Glomerular visceral epithelial cell (primary cell): Measurements from ENCODE around the gene ABL1.

ENCODE experiments used
- DNase-seq: peaks from one replicate; pipeline ENCODE4 v3.0.0-alpha.2; 2016; ENCODE audit errors: extremely low spot score

The ABL1 gene

DNA sequence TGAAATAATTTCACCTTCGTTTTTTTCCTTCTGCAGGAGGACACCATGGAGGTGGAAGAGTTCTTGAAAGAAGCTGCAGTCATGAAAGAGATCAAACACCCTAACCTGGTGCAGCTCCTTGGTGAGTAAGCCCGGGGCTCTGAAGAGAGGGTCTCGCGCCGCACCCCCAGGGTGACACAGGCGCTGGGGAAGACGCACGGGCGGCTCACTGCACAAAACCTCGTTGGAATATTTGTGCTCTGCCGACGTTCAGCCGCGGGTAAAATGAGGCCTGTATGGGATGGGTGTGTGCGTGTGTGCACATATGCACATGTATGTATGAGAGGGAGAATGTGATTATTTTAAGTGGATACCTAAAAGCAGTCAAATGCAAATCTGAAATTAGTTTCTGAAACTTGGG lies 37.0 kb downstream of the ABL1 start:
- no peak for DNase-seq

DNA sequence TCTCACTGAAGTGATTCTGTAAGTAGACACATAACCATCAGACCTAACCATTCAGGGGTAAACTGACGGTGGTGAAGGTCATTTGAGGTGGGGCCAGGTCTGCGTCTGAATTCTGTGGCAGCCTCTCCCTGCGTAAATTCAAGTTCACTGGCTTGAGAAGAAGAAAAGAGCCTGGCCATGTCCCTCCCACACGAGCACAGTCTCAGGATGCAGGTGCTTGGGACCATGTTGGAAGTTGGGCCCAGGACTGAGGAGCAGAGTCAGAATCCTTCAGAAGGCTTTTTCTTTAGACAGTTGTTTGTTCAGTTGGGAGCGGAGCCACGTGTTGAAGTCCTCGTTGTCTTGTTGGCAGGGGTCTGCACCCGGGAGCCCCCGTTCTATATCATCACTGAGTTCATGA lies 37.5 kb downstream of the ABL1 start:
- no peak for DNase-seq

DNA sequence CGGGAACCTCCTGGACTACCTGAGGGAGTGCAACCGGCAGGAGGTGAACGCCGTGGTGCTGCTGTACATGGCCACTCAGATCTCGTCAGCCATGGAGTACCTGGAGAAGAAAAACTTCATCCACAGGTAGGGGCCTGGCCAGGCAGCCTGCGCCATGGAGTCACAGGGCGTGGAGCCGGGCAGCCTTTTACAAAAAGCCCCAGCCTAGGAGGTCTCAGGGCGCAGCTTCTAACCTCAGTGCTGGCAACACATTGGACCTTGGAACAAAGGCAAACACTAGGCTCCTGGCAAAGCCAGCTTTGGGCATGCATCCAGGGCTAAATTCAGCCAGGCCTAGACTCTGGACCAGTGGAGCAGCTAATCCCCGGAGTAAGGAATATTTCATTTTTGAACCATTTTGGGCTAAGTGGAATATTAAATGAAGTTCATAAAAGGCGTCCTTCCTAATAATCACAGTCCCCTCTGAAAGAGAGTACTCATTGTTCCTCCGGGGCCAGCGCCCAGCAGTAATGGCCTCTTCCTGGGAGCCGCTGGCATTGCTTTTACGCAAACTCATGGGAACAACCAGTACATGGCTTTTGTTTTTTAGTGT lies 38.0 kb downstream of the ABL1 start:
- no peak for DNase-seq

DNA sequence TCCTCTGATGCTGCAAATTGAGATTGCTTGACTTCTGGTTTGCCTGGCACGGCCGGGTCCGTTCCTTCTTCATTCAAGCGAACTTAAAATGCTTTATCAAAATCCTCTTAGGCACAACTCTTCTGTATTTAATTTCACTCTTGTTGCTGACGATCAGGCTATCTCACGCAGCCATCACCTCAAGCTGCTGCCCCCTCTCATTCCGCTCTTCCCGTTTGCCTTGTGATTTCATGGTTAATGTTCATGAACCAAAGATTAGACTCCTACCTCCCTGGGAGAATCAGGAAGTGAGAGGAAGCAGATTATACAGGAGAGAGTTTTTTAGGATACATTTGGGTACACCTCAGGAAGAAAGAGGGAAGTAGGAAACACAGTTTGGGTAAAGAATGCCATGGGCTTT lies 38.9 kb downstream of the ABL1 start:
- no peak for DNase-seq

DNA sequence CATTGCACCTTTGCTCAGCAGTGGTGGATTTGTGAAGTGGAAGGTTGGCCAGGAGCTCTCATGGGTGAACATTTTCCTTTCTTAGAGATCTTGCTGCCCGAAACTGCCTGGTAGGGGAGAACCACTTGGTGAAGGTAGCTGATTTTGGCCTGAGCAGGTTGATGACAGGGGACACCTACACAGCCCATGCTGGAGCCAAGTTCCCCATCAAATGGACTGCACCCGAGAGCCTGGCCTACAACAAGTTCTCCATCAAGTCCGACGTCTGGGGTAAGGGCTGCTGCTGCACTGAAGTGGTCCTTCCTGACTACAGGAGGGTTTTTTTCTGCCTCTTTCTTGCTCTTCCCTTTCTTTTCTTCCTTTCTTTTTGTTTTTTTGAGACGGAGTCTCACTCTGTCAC lies 39.7 kb downstream of the ABL1 start:
- no peak for DNase-seq

DNA sequence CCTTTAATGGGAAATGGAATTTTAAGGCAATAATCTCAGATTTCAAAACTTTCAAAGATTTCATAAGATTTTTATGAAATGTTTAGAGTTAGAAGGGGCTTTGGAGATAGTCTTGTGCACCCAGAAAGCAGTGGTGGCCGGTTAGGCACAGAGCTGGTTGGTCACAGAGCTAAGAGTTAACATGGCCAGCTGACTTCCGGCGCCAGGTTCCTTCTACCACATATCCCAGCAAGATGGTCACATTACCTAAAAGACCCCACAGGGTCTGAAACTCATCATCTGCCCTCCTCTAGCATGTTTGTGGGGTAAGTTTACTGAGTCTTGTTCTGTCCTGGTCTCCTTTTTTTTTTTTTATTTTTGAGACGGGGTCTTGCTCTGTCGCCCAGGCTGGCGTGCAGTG lies 42.2 kb downstream of the ABL1 start:
- DNase-seq: no peak

DNA sequence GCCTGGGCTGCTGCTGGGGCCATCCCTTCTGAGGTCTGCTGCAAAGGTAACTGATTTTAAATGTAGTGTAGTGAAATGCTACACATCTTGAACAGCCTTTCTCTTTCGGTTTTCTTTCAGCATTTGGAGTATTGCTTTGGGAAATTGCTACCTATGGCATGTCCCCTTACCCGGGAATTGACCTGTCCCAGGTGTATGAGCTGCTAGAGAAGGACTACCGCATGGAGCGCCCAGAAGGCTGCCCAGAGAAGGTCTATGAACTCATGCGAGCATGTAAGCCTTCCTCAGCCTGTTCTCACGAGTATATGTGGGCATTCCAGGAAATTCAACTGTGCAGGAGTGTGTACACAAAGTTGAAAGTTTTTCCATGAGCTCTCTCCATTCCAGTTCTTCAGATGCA lies 43.2 kb downstream of the ABL1 start:
- DNase-seq: no peak

DNA sequence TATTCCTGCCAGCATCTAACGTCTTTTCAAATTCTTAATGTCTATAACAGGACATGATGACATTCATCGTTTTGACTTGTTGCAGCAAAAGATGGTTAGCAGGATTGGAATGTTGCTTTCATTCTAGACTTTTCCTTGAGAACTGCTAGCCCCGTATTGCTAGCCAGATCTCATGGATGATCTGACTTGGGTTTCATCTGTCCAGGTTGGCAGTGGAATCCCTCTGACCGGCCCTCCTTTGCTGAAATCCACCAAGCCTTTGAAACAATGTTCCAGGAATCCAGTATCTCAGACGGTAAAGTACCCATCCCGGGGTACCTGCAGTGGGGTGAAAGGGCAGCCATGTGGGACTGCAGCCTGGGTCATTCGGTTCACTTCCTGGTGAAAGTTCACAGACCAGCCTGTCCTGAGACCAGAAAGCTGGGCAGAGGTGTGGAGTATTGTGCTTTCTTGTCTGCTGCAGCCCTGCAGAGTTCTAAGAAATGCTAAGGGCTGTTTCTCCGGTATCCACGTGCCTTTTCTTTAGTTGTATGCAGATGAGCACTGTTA lies 44.9 kb downstream of the ABL1 start:
- DNase-seq: no peak

DNA sequence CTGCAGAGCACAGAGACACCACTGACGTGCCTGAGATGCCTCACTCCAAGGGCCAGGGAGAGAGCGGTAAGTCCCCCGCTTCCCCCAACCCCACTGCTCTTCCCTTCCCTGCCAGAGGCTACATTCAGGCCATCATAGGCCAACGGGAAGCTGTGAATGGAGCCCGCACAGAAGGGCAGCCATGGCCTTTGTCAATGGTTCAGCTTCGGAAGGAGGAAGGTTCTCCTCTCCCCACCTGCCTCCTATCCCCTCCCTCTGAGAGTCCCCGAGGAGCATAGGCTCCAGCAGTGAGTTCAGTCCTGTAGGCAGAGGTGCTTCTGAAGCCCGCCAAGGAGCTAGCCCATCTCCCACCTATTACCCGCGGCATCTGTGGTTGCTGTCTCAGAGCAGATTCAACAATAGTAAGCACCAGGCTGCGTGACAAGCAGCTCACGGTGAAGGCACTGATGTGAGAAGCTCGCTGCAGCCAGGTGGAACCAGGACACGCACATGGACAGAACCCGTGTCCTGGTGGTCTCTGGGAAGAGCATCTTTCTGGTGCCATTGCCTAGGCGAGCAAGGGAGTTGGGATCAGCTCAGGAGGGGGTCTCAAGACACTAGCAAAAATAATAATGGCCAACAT lies 45.7 kb downstream of the ABL1 start:
- no peak for DNase-seq

DNA sequence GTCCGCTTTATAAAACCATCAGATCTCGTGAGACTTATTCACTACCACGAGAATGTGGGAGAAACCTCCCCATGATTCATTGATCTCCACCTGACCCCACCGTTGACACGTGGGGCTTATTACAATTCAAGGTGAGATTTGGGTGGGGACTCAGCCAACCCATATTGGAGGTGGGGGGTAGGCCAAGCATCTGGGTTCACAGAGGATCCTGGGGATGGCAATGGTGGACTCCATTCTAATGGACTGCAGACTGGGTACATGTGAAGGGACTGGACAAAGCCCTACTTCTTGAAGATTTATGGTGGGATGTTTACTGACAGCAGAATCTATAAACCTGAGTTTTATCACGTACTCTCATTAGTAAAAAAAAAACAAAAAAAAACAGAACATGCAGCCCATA lies 46.5 kb downstream of the ABL1 start:
- DNase-seq: no peak

DNA sequence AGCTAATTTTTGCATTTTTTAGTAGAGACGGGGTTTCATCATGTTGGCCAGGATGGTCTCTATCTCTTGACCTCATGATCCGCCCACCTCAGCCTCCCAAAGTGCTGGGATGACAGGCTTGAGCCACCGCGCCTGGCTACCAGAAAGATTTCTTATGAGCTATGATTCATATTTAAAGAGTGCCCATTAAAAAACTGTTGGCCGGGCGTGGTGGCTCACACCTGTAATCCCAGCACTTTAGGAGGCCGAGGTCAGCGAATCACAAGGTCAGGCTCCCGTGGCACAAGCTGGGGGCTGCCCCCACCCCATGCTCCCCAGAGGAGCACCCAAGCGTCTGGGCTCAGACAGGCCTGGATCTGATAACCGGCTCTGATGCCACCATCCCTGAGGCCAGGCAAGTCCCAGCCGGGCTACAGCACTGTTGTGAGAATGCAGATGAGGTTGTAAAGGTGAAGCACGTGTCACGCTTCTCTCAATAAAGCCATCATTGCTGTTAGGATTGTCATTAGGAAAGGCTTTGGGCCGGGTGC lies 47.7 kb downstream of the ABL1 start:
- DNase-seq: no peak

DNA sequence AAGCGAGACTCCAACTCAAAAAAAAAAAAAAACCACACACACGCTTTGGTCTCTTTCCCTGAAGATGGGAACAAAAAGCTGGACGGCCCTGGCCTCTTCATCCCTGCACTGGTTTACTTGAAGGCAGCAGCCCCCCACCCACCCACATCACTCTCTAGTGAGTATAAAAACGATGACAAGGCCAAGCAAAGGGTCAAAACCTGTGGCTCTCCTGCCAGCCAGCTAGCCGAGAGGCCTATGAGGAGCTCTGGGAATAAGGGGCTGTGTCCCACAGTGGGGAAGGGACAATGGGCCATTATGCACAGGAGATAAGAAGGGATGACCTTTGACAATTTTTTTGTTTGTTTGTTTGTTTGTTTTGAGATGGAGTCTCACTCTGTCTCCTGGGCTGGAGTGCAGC lies 48.4 kb downstream of the ABL1 start:
- no peak for DNase-seq

DNA sequence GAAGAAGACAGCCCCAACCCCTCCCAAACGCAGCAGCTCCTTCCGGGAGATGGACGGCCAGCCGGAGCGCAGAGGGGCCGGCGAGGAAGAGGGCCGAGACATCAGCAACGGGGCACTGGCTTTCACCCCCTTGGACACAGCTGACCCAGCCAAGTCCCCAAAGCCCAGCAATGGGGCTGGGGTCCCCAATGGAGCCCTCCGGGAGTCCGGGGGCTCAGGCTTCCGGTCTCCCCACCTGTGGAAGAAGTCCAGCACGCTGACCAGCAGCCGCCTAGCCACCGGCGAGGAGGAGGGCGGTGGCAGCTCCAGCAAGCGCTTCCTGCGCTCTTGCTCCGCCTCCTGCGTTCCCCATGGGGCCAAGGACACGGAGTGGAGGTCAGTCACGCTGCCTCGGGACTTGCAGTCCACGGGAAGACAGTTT lies 49.1 kb downstream of the ABL1 start:
- no peak for DNase-seq

DNA sequence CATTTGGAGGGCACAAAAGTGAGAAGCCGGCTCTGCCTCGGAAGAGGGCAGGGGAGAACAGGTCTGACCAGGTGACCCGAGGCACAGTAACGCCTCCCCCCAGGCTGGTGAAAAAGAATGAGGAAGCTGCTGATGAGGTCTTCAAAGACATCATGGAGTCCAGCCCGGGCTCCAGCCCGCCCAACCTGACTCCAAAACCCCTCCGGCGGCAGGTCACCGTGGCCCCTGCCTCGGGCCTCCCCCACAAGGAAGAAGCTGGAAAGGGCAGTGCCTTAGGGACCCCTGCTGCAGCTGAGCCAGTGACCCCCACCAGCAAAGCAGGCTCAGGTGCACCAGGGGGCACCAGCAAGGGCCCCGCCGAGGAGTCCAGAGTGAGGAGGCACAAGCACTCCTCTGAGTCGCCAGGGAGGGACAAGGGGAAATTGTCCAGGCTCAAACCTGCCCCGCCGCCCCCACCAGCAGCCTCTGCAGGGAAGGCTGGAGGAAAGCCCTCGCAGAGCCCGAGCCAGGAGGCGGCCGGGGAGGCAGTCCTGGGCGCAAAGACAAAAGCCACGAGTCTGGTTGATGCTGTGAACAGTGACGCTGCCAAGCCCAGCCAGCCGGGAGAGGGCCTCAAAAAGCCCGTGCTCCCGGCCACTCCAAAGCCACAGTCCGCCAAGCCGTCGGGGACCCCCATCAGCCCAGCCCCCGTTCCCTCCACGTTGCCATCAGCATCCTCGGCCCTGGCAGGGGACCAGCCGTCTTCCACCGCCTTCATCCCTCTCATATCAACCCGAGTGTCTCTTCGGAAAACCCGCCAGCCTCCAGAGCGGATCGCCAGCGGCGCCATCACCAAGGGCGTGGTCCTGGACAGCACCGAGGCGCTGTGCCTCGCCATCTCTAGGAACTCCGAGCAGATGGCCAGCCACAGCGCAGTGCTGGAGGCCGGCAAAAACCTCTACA lies 49.8 kb downstream of the ABL1 start:
- no peak for DNase-seq

DNA sequence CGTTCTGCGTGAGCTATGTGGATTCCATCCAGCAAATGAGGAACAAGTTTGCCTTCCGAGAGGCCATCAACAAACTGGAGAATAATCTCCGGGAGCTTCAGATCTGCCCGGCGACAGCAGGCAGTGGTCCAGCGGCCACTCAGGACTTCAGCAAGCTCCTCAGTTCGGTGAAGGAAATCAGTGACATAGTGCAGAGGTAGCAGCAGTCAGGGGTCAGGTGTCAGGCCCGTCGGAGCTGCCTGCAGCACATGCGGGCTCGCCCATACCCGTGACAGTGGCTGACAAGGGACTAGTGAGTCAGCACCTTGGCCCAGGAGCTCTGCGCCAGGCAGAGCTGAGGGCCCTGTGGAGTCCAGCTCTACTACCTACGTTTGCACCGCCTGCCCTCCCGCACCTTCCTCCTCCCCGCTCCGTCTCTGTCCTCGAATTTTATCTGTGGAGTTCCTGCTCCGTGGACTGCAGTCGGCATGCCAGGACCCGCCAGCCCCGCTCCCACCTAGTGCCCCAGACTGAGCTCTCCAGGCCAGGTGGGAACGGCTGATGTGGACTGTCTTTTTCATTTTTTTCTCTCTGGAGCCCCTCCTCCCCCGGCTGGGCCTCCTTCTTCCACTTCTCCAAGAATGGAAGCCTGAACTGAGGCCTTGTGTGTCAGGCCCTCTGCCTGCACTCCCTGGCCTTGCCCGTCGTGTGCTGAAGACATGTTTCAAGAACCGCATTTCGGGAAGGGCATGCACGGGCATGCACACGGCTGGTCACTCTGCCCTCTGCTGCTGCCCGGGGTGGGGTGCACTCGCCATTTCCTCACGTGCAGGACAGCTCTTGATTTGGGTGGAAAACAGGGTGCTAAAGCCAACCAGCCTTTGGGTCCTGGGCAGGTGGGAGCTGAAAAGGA lies 50.7 kb downstream of the ABL1 start:
- DNase-seq: no peak

DNA sequence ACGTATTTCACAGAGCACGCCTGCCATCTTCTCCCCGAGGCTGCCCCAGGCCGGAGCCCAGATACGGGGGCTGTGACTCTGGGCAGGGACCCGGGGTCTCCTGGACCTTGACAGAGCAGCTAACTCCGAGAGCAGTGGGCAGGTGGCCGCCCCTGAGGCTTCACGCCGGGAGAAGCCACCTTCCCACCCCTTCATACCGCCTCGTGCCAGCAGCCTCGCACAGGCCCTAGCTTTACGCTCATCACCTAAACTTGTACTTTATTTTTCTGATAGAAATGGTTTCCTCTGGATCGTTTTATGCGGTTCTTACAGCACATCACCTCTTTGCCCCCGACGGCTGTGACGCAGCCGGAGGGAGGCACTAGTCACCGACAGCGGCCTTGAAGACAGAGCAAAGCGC lies 51.9 kb downstream of the ABL1 start:
- no peak for DNase-seq

DNA sequence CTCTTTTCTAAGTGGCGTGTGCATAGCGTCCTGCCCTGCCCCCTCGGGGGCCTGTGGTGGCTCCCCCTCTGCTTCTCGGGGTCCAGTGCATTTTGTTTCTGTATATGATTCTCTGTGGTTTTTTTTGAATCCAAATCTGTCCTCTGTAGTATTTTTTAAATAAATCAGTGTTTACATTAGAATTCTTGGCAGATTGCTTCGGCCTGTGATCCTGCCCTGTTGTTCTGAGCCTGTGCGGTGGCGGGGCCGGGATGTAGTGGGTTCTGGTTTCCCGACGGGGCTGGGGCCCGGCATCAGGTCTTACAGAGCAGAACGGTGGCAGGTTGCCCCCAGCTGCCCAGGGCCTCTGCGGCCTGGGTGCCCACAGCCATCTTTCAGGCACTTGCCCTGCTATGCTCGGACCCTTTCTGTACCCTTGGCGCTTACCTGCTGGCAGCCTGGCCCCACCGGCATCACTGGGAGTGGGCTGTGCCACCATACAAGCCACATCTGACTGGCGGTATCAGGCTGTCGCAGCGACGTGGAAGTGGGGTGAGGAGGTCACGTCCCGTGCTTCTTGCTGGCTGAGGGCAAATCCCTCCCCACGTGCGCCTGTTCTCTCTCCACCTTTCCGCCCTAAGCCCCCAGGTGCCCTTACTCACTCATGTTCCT lies 52.6 kb downstream of the ABL1 start:
- no peak for DNase-seq

DNA sequence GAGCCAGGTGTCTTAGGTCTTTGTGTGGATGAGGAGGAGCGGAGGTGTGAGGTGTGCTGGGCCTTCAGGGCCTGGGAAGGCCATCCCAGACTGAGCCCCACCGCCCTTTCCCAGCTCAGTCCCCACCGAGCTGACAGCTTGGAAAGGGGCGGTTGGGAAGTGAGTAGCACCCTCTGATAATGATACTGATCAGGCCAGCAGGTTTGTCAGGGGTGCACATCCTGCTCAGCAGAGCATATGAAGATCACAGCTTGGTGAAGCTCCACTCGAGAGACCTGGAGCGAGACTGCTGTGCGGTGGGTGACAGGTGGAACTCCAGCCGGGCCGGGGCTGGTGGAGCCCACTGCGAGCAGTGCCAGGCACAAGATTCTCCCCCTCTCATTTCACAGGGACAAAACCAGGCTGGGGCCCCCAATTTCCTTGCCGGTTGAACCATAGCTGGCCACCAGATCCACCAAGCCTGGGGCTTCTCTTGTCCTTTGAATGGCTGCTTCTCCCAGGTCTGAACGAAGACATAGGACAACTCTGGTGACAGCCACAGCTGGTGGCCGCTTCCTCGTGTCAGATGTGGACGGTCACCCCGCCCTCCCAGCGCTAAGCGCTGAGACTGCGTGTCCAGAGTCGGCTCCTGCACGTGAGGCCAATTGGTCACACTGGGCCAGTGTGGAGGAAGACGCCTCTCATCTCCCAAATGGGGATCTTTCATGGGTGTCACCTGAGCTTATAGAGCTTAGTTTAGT lies 53.3 kb downstream of the ABL1 start:
- DNase-seq: no peak

DNA sequence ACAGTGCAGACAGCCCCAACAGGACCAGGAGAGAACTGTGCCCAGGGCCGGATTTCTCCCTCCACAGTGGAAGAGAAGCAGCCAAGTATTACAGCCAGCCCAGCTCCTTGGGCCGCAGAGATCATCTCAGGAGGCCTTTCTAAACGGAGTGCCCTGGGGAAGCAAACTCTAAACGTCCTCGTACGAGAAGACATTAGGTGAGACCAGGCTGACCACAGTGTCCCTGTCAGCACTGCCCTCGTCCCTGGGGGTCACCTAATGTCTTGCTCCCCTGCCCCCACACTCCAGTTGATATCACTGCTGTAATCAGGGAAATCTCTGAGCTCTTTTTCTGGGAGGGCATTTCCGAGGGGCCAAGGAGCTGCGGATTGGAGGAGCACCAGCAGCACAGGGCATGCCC lies 55.1 kb downstream of the ABL1 start:
- no peak for DNase-seq
